Stimulated activated memory B cell treated with anti-CD40 and anti-IgM and Interleukin-4, amounts not matched to agents 10 μg/mL and 1 μg/mL and 100 μg/mL, for 72 hours (primary cell): ENCODE measurements around the gene LURAP1L.
"Not testable (repeated sequence)": the region's sequence is repeated elsewhere in the genome, so short reads cannot be mapped to it uniquely, and the experiment has no call there.

ENCODE experiments used
- ATAC-seq: fragments of 150-1000 bp; cut with Tn5 transposase; 2 replicates; pipeline ENCODE4 v1.10.0; 2021
- H3K27ac Mint-ChIP-seq: one replicate; pipeline ENCODE4 v1.8.0; 2022; ENCODE audit warnings: mild to moderate bottlenecking, mixed read lengths
- H3K27me3 Mint-ChIP-seq: one replicate; pipeline ENCODE4 v1.8.0; 2022; ENCODE audit warnings: mixed read lengths
- H3K36me3 Mint-ChIP-seq: one replicate; pipeline ENCODE4 v1.8.0; 2022; ENCODE audit warnings: mixed read lengths
- H3K4me1 Mint-ChIP-seq: one replicate; pipeline ENCODE4 v1.8.0; 2022; ENCODE audit warnings: mixed read lengths
- H3K4me3 Mint-ChIP-seq: one replicate; pipeline ENCODE4 v1.8.0; 2022; ENCODE audit warnings: mild to moderate bottlenecking, moderate library complexity, mixed read lengths
- H3K9me3 Mint-ChIP-seq: one replicate; pipeline ENCODE4 v1.8.0; 2022; ENCODE audit warnings: mixed read lengths

The LURAP1L gene

DNA sequence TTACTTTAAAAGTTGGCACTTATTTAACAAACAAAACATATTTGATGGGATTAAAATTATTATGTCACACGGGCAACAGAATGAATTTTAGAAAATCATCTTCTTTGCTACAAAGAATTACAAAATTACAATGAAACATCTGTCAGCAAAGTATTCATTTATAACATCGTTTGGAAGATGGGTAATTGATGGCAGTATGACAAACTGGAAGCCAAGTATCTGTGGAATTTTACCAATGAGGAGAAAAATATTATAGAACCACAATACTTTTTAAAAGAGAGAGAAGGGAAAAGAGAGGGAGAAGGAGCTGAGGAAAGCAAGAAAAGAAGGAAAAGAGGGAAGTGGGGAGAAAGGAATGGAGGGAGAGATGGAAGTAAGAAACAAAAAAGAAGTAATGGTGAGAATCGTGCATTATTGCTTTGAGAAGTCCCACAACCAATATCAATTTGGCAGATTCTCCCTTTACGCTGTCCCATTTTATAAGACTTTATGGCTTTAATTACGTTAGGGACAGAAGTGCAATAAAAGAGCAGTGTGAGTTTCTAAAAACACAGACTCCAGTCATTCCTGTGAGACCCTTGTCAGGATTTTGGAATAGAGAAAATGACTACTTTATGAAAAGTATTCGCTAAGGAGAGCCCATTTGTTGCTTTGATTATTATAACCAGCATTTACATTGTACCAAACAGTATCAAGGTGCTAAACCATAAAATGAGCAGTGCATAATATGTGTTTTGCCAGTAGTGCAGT lies 76.7 kb downstream of the LURAP1L start:
- Mint-ChIP-seq H3K9me3 (peaks cover 5% of the 10 kb centered on the region), H3K36me3 (no peaks in the 10 kb centered on the region), H3K4me3 (no peak overlapping the region), H3K27me3 (no peaks in the 10 kb centered on the region), H3K27ac (no peak overlapping the region), H3K4me1 (no peaks in the 10 kb centered on the region)
- ATAC-seq, result no peak

DNA sequence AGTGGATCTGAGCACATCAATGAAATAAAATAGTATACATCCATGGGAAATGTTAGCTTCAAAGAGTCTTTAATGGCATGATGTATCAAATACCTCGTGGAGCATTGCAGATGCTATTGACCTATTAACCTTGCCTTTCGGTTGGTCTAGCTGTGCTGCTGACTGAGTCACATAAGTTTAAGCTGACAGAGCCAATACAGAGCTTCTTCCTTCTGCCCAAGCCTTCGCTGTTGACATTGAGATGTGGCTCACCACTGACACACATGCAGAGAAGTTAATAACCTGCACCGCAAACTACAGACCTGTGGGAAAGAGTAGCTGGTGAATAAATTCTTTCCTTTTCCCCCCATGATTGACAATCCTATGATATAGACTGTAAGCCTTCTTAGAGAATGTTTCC lies 78.2 kb downstream of the LURAP1L start:
- Mint-ChIP-seq H3K27me3 (no peaks in the 10 kb centered on the region), H3K9me3 (peaks cover under 1% of the 10 kb centered on the region), H3K4me1 (no peaks in the 10 kb centered on the region), H3K36me3 (no peaks in the 10 kb centered on the region), H3K27ac (no peak overlapping the region), H3K4me3 (no peak overlapping the region)
- no peak for ATAC-seq

DNA sequence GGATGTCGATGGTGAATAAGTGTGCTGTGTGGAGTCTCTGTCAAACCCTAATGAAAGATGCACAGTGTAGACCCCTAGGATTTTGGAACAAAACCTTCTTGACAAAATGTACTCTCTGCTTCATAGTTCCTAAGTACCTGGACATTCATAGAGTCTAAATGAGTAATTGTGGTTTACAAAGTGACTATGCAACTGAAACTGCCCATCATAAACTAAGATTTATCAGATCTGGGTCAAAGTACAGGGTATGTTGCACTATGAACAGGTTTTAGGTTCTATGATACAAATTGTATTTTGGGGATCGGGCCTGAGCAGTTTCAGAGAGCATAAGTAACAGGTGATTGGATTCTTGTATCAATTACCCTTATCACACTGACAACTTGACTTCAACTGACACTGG lies 79.4 kb downstream of the LURAP1L start:
- Mint-ChIP-seq H3K27me3 (no peaks in the 10 kb centered on the region), H3K27ac (no peak overlapping the region), H3K9me3 (no peaks in the 10 kb centered on the region), H3K4me1 (no peaks in the 10 kb centered on the region), H3K36me3 (no peaks in the 10 kb centered on the region), H3K4me3 (no peak overlapping the region)
- no peak for ATAC-seq

DNA sequence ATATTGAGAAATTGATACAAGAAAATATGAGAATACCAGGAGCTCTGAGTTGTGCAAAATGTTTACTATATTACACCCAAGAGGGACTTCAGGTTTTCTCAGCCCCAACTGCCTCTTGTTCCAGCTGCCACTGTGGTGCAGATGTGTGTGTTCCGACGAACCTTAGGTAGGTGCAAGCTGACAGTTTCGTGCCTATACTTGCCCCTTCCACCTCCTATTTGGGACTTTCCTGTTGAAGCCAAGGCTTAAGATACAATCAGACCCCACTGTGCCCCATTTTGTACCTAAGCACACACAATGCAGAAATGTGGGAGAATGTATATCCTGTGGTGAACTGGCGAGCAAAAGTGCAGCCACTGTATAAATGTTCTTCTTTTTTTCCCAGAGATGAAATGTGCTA lies 80.2 kb downstream of the LURAP1L start:
- Mint-ChIP-seq H3K36me3 (no peaks in the 10 kb centered on the region), H3K27ac (no peak overlapping the region), H3K4me3 (no peak overlapping the region), H3K4me1 (no peaks in the 10 kb centered on the region), H3K9me3 (no peaks in the 10 kb centered on the region), H3K27me3 (no peaks in the 10 kb centered on the region)
- no peak for ATAC-seq

DNA sequence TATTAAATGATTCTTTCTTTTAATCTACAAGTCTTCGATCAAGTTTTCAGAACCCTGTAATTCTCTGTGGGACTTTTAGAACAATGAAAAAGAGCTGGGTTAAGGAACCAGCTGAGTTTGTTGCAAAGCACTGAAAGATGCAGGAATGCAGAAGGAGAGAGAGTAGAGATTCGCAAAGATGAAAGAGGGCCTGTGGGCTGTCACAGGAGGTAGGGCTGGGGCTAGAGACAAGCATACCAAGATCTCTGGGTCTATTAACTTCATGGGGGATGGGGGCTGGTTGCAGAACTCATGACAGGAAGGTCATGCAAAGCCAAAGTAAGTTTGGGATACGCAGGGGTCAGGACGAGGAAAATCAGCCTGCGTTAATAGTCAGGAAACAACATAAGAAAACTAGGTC lies 81.8 kb downstream of the LURAP1L start:
- Mint-ChIP-seq H3K4me3 (no peak overlapping the region), H3K27ac (no peak overlapping the region), H3K9me3 (no peaks in the 10 kb centered on the region), H3K27me3 (no peaks in the 10 kb centered on the region), H3K4me1 (no peaks in the 10 kb centered on the region), H3K36me3 (no peaks in the 10 kb centered on the region)
- no peak for ATAC-seq

DNA sequence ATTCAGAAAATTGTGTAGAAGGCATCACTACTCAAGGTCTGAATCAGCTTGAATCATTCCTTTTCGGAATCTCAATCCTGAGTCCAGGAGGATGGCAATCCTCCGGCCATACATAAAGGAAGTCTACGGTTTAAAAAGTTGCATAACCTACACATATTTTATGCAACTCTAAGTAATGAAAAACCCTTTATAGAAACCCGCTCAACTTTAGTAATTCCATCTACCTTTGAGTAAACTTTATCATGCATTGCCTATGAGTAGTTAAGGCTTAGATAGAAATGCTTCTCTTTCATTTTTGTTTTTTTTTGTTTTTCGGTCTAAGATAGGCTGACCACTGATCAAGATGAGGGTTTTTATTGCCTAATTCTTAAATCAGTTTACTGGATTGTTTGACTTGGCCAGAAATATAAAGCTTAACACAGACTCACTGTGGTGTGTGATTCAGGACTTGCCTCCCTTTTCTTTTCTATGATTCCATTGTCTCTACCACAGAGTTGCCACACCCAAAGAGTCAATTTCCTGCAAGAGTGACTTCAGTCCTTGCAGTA lies 85.0 kb downstream of the LURAP1L start:
- H3K36me3 Mint-ChIP-seq, result no peaks in the 10 kb centered on the region
- no peak overlapping the region for H3K27ac Mint-ChIP-seq
- H3K4me3 Mint-ChIP-seq, result no peak overlapping the region
- no peaks in the 10 kb centered on the region for H3K27me3 Mint-ChIP-seq
- no peaks in the 10 kb centered on the region for H3K4me1 Mint-ChIP-seq
- no peak for ATAC-seq
- H3K9me3 Mint-ChIP-seq, result peaks cover 3% of the 10 kb centered on the region

DNA sequence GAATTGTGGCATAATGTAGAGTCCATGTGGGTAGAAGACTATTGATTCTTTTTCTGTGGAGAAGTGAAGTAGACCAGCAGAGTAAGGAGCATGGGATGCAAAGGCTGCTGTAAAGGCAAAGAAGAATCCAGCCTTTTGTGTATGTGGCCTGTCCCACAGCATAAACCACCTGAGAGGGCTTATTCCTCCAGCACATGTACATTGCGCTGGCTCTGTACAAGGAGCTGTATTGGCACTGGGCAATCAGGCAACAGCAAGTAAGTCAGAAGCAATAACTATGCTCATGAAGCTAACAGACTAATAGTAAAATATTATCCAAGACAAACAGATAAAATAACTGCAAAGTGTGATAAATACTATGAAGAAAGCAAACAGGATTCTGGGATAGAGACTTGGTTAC lies 86.2 kb downstream of the LURAP1L start:
- Mint-ChIP-seq H3K27ac (no peak overlapping the region), H3K4me1 (no peaks in the 10 kb centered on the region), H3K27me3 (no peaks in the 10 kb centered on the region), H3K9me3 (peaks cover 8% of the 10 kb centered on the region), H3K36me3 (no peaks in the 10 kb centered on the region), H3K4me3 (no peak overlapping the region)
- ATAC-seq, result no peak

DNA sequence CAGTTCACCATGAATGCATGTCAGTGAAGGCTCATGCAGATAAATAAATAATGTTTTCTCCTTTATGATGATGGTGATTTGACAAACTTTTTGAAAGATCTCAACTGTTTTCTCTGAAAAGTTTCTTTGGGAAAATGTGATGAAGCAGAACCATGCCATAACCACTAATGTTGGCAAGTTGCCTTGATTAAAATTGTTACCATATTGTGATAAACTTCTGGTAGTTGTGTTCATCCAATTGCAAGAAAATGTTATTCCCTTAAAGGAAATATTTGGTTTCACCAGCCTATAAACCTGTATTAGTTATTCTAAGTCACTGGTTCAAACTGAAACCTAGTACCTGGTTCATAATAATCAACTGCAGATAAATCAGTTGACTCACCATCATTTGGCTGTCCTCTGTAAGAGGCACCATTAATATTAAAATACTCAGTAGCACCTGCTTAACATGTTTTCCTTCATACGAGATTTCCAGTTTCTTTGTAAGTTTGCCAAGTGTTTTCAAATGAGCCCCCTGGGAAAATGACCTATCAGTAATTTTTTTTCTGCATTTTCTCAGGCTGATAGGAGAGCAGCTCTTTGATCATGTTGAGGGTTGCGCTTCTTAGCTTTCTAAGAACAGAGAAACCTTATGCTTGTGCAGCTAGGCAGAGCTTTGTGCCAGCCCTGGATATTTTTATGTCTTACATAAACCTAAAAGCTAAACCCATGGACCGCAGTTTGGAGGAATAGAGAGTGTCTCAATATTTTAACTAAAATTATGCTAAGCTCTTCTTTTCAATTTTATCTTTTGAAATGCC lies 88.0 kb downstream of the LURAP1L start:
- H3K27ac Mint-ChIP-seq, result no peak overlapping the region
- no peak overlapping the region for H3K4me3 Mint-ChIP-seq
- ATAC-seq, result no peak
- H3K9me3 Mint-ChIP-seq, result peaks cover 13% of the 10 kb centered on the region
- no peaks in the 10 kb centered on the region for H3K36me3 Mint-ChIP-seq
- no peaks in the 10 kb centered on the region for H3K4me1 Mint-ChIP-seq
- H3K27me3 Mint-ChIP-seq, result no peaks in the 10 kb centered on the region

DNA sequence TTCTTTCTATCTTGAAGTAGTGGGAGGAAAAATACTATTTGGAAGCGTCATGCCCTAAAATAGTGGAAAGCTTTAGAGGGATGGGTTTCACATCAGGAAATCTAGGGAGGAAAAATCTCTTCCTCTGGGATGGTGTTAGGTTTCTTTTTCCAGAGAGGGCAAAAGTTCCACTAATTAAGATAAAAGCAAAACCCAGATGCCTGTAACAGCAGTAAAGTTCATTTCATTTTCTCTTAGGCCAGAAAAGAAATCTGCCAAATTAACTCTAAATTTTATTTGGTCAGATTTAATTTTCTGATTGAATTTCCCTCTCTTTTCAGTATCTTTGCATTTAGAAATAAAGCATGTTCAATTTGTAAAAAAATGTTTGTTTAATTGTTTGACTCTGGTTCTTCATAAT lies 88.8 kb downstream of the LURAP1L start:
- no peaks in the 10 kb centered on the region for H3K27me3 Mint-ChIP-seq
- H3K9me3 Mint-ChIP-seq, result peaks cover 19% of the 10 kb centered on the region

DNA sequence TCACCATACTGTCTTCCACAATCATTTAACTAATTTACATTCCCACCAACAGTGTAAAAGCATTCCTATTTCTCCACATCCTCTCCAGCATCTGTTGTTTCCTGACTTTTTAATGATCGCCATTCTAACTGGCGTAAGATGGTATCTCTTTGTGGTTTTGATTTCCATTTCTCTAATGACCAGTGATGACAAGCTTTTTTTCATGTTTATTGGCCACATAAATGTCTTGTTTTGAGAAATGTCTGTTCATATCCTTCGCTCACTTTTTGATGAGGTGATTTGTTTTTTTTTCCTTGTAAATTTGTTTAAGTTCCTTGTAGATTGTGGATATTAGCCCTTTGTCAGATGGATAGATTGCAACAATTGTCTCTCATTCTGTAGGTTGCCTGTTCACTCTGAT lies 90.6 kb downstream of the LURAP1L start:
- H3K27me3 Mint-ChIP-seq, H3K4me3 Mint-ChIP-seq, ATAC-seq, H3K4me1 Mint-ChIP-seq, H3K27ac Mint-ChIP-seq, H3K36me3 Mint-ChIP-seq: not testable (repeated sequence)
- H3K9me3 Mint-ChIP-seq, result peaks cover 20% of the 10 kb centered on the region

More for the DNA sequence above, 88.8 kb downstream of the LURAP1L start:
- H3K4me1 Mint-ChIP-seq, result no peaks in the 10 kb centered on the region
- H3K4me3 Mint-ChIP-seq, result no peak overlapping the region
- ATAC-seq, result no peak
- H3K27ac Mint-ChIP-seq, result no peak overlapping the region
- H3K36me3 Mint-ChIP-seq, result no peaks in the 10 kb centered on the region
